ENCODE results near the gene SOS2. TPM values are rescaled to one million over a fixed set of nuclear protein-coding genes. Genes with fewer than 3 reads are reported as not detected.

Gene SOS2
- total RNA-seq, 2 experiments from 2014 or later, result 18.0 to 19.7 TPM

DNA sequence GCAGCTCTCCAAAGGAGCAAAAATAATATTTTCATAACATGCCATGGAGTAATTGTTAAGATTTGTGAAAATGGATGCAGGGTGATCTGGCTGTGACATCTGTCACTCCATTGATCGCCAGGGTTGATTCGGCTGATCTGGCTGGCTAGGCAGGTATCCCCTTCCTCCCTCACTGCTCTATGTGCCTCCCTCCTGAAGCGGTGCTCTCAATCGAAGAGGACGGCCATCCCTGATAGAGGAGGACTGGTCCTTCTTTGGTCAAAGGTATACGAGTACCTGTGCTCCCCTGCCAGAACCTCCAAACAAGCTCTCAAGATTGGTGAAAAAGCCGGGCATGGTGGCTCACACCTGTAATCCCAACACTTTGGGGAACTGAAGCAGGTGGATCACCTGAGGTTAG, 162.9 kb downstream of the SOS2 start:
- peaks cover 60% of the 10 kb centered on the region for H3K4me1 Mint-ChIP-seq
- ATAC-seq, result no peak
- no peaks in the 10 kb centered on the region for H3K9me3 Mint-ChIP-seq (ENCODE audit: low read depth)
- no peaks in the 10 kb centered on the region for H3K27me3 Mint-ChIP-seq
- CTCF ChIA-PET, result interaction anchor here (1.1 to 1.6 kb wide), 3 partner anchors 14 to 434 kb away, joined by 3 to 5 read pairs (median 4); no protein-coding TSS in a partner anchor
- DNase-seq, result no peak
- peaks cover 29% of the 10 kb centered on the region for H3K36me3 Mint-ChIP-seq
- H3K27ac Mint-ChIP-seq, result no peak overlapping the region
- no peak overlapping the region for H3K4me3 Mint-ChIP-seq

DNA sequence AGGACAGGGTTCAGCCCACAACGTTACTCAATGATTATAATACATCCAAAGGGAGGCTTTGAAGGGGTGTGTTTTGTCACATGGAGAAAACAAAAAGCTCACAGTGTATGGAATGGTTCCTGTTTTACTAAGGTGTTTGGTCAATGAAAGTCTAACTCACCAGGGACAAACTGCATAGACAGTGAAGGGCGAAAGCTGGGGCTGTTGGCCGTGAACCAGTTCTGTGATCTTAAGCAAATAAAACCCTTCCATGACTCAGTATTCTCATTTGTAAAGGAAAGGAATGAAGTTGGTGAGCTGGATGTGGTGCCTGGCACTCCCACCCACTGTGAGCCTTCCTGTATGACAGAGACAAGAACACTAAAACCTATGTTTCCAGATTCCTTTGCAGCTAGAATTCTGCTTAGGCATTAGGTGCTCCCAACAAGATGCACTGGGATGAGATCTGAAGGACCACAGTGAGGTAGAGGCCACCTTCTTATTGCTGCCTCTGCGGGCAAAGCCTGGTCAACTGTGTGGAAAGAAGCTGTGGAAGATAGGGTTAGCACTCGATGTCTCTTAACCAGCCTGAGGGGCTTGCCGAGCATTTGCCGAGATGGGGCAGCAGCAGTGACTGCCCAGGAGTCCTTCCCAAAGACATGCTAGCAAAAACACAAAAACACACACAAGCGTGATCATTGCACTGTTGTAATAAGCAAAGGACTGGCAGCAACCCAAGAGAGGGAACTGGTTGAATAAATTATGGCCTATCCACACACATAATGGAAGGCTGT, 163.5 kb downstream of the SOS2 start:
- Mint-ChIP-seq H3K9me3 (ENCODE audit: low read depth) (no peaks in the 10 kb centered on the region), H3K36me3 (peaks cover 23% of the 10 kb centered on the region), H3K27me3 (no peaks in the 10 kb centered on the region), H3K4me3 (no peak overlapping the region), H3K27ac (no peak overlapping the region), H3K4me1 (peaks cover 61% of the 10 kb centered on the region)
- DNase-seq, result no peak
- ATAC-seq, result no peak
- CTCF ChIA-PET, result interaction anchor here (0.9 to 1.6 kb wide), 4 partner anchors 14 to 434 kb away, joined by 3 to 5 read pairs (median 4); no protein-coding TSS in a partner anchor

Other genes with a start within 250 kb of the SOS2 start
- 10 to 100 TPM; 12.0 to 14.5 TPM for gene VCPKMT, start 115.0 kb downstream of the SOS2 start, total RNA-seq
- 10 to 100 TPM; 13.5 to 15.0 TPM for gene L2HGDH, start 80.7 kb upstream of the SOS2 start, total RNA-seq
- 10 to 100 TPM; 13.3 to 16.1 TPM for gene DMAC2L, start 80.7 kb upstream of the SOS2 start, total RNA-seq
- 10 to 100 TPM; 13.5 to 17.6 TPM for gene CDKL1, start 165.3 kb upstream of the SOS2 start, total RNA-seq

Measured in activated CD8-positive, alpha-beta memory T cell treated with anti-CD3 and anti-CD28 coated beads, Interleukin-2, amount 10 ng/mL, durations not matched to agents 7 days and 5 days (primary cell).